Activated CD4-positive, alpha-beta T cell treated with anti-CD3 and anti-CD28 coated beads for 36 hours (primary cell): ENCODE measurements around the gene MMUT. TPM values are rescaled to one million over a fixed set of nuclear protein-coding genes. Genes with fewer than 3 reads are reported as not detected.
"Not testable (repeated sequence)": the region's sequence is repeated elsewhere in the genome, so short reads cannot be mapped to it uniquely, and the experiment has no call there.

Experiments
- ATAC-seq: fragments of 200-7000 bp; cut with Tn5 transposase; one replicate; pipeline ENCODE4 v1.10.0; 2021; ENCODE audit warnings: mild to moderate bottlenecking, moderate library complexity
- CTCF ChIA-PET: fragments of 350-600 bp; sonication (Branson Sonifier 250); formaldehyde crosslinking; loops from one replicate; lab custom pipeline; 2021; ENCODE audit warnings: antibody characterized with exemption; lab: Charles Lee
- POLR2A ChIA-PET: fragments of 350-600 bp; sonication (Branson Sonifier 250); formaldehyde crosslinking; loops from one replicate; lab custom pipeline; 2021; ENCODE audit warnings: antibody characterized with exemption, inconsistent platforms; lab: Charles Lee
- DNase-seq: peaks from one replicate; pipeline ENCODE4 v3.0.0-alpha.2; 2020
- H3K27ac Mint-ChIP-seq: one replicate; pipeline ENCODE4 v1.8.0; 2021; ENCODE audit warnings: mixed read lengths
- H3K27me3 Mint-ChIP-seq: one replicate; pipeline ENCODE4 v1.8.0; 2021; ENCODE audit warnings: mixed read lengths
- H3K36me3 Mint-ChIP-seq: one replicate; pipeline ENCODE4 v1.8.0; 2021; ENCODE audit warnings: low read depth, mixed read lengths
- H3K4me1 Mint-ChIP-seq: one replicate; pipeline ENCODE4 v1.8.0; 2021; ENCODE audit warnings: mixed read lengths
- H3K4me3 Mint-ChIP-seq: one replicate; pipeline ENCODE4 v1.8.0; 2021; ENCODE audit warnings: mild to moderate bottlenecking, moderate library complexity, mixed read lengths
- H3K9me3 Mint-ChIP-seq: one replicate; pipeline ENCODE4 v1.8.0; 2021; ENCODE audit warnings: low read depth, mixed read lengths
- intact Hi-C, 2 experiments: fragments of 100-400 bp; cut with DNase I in 1 of 2; cut with micrococcal nuclease in 1 of 2; formaldehyde crosslinking; loops; one replicate each; pipeline versions ENCODE4 v1.14.2 to v1.15.1; 2022 to 2024; cut with DNase I, micrococcal nuclease
- total RNA-seq, 2 experiments: library from RNA; stranded (reverse); gene quantifications; one replicate each; pipeline ENCODE4 v1.2.3, GENCODE V29; 2021

MMUT gene
- total RNA-seq, 2 experiments from 2014 or later = 10.5 to 14.8 TPM

DNA sequence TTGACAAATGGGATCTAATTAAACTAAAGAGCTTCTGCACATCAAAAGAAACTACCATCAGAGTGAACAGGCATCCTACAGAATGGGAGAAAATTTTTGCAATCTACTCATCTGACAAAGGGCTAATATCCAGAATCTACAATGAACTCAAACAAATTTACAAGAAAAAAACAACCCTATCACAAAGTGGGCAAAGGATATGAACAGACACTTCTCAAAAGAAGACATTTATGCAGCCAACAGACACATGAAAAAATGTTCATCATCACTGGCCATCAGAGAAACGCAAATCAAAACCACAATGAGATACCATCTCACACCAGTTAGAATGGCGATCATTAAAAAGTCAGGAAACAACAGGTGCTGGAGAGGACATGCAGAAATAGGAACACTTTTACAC is 13.5 kb upstream of the MMUT start:
- DNase-seq, ATAC-seq, H3K27ac Mint-ChIP-seq, intact Hi-C loops, H3K4me3 Mint-ChIP-seq, POLR2A ChIA-PET, H3K9me3 Mint-ChIP-seq, H3K27me3 Mint-ChIP-seq, H3K4me1 Mint-ChIP-seq: not testable (repeated sequence)
- H3K36me3 Mint-ChIP-seq = peaks cover 58% of the 10 kb centered on the region
- CTCF ChIA-PET = interaction anchor here (0.6 kb wide), 1 partner anchor 730 kb away, joined by 3 read pairs; no protein-coding TSS in a partner anchor

DNA sequence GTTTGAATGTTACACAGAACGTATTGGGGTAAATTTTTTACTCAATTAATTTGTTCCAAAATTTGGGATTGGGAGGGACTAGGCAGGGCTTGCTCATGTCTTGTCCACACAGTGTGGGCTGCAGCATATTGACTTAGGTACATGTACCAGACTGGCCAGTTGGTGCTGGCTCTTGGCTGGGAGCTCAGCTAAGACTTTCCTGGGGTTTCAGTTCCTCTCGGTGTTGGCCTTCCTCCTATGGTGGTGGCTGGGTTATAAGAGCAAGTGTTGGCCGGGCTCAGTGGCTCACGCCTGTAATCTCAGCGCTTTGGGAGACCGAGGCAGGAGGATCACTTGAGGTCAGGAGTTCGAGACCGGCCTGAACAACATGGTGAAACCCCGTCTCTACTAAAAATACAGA is 5.0 kb upstream of the MMUT start:
- Mint-ChIP-seq H3K27me3 (no peaks in the 10 kb centered on the region), H3K4me1 (peaks cover 19% of the 10 kb centered on the region), H3K27ac (no peak overlapping the region), H3K9me3 (no peaks in the 10 kb centered on the region), H3K36me3 (peaks cover 23% of the 10 kb centered on the region), H3K4me3 (no peak overlapping the region)
- ChIA-PET POLR2A (no interaction called here), CTCF (no interaction called here)
- DNase-seq (no peak), ATAC-seq (no peak)
- intact Hi-C loops = no loop called here

DNA sequence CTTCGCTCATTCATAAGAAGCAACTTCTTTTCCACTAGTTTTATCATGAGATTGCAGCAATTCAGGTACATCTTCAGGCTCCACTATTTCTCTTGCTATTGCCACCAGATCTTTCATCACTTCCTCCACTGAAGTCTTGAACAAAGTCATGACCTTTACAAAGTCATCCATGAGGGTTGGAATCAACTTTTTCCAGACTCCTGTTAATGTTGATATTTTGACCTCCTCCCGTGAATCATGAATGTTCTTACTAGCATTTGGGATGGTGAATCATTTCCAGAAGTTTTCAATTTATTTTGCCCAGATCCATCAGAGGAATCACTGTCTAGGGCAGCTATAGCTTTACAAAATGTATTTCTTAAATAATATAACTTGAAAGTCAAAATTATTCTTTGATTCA is 1.6 kb upstream of the MMUT start:
- Mint-ChIP-seq H3K4me3 (peak overlapping the region; percentile 97), H3K36me3 (peaks cover 10% of the 10 kb centered on the region), H3K27ac (peak overlapping the region; percentile 61), H3K4me1 (peaks cover 31% of the 10 kb centered on the region), H3K9me3 (no peaks in the 10 kb centered on the region), H3K27me3 (no peaks in the 10 kb centered on the region)
- POLR2A ChIA-PET = no interaction called here
- intact Hi-C loops = no loop called here
- CTCF ChIA-PET = interaction anchor here (1.5 kb wide), 1 partner anchor 10 kb away, joined by 3 read pairs; no protein-coding TSS in a partner anchor
- DNase-seq (no peak), ATAC-seq (no peak)

DNA sequence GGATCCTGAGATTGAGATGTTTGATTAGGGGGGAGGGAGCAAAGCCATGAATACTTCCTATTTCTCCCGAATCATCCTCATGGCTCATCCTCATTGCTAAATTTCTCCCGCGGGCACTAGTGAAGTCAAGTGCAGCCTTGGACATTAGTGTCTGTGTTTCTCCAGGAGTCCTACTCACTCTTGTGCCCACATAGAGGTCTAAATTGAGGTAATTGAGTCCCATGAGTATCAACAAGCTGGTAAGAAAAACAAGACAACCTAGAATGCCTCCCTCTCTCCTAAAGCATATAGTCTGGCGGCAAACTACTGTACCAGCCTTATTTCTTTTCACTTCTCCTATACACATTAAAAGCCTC is 537 bp upstream of the MMUT start:
- intact Hi-C loops = loop anchor here in 1 of 2 experiments (2.0 kb wide), 2 partner anchors 87 to 1987 kb away; partner anchors contain the start of genes C6orf141 and CD2AP
- peaks cover 34% of the 10 kb centered on the region for H3K4me1 Mint-ChIP-seq
- H3K36me3 Mint-ChIP-seq = peaks cover 13% of the 10 kb centered on the region
- peak overlapping the region; percentile 97 for H3K4me3 Mint-ChIP-seq
- CTCF ChIA-PET = no interaction called here
- H3K27me3 Mint-ChIP-seq = no peaks in the 10 kb centered on the region
- peak overlapping the region; percentile 96 for H3K27ac Mint-ChIP-seq
- DNase-seq (no peak), ATAC-seq (peak; percentile 11)
- H3K9me3 Mint-ChIP-seq = no peaks in the 10 kb centered on the region
- POLR2A ChIA-PET = interaction anchor here (0.5 kb wide), 1 partner anchor 89 kb away, joined by 4 read pairs; no protein-coding TSS in a partner anchor

DNA sequence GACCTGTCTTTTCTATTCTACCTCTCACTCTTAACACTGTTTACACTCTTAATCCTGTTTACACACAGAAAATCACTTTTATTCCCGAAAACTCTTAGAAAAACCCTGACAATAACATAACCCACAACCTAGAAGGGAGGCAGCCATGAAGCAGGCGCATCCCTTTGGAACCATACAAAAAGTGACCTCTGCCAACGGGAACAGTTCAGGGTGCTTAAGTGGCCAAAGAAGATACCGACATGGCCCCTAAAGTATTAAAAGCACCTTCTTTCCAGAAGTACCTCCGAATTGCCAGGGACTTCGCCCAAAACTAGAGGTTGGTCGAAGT is 490 bp downstream of the MMUT start:
- no peak for DNase-seq
- peak; percentile 4 for ATAC-seq
- H3K27me3 Mint-ChIP-seq = no peaks in the 10 kb centered on the region
- peaks cover 13% of the 10 kb centered on the region for H3K36me3 Mint-ChIP-seq
- peaks cover 34% of the 10 kb centered on the region for H3K4me1 Mint-ChIP-seq
- intact Hi-C loops = loop anchor here in 1 of 2 experiments (2.0 kb wide), 2 partner anchors 88 to 1986 kb away; partner anchors contain the start of genes C6orf141 and CD2AP
- peak overlapping the region; percentile 96 for H3K27ac Mint-ChIP-seq
- no peaks in the 10 kb centered on the region for H3K9me3 Mint-ChIP-seq
- ChIA-PET POLR2A (no interaction called here), CTCF (interaction anchor here (1.0 kb wide), 1 partner anchor 9 kb away, joined by 3 read pairs; no protein-coding TSS in a partner anchor)
- H3K4me3 Mint-ChIP-seq = peak overlapping the region; percentile 97

DNA sequence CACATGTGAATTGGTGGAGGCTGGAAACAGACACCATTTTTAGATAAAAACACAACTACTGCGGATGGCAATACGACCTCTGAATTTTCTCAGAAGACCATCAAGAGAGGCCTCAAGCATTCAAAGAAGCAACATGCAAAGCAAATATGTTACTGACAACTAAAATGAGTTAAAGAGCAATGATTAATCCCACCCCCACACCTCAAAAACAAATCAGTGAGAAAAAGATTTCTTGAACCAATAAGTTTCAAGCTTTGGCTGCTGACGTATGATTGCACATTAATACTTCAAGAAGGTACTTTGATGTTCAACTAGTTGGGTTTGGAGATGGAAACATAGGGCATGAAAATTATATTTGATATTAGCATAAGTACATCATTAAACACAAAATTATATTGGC is 982 bp downstream of the MMUT start:
- Mint-ChIP-seq H3K9me3 (no peaks in the 10 kb centered on the region), H3K4me3 (peak overlapping the region; percentile 97), H3K27me3 (no peaks in the 10 kb centered on the region), H3K36me3 (peaks cover 13% of the 10 kb centered on the region), H3K4me1 (peaks cover 34% of the 10 kb centered on the region), H3K27ac (peak overlapping the region; percentile 96)
- intact Hi-C loops = loop anchor here in 1 of 2 experiments (2.0 kb wide), 2 partner anchors 89 to 1985 kb away; partner anchors contain the start of genes C6orf141 and CD2AP
- ATAC-seq (no peak), DNase-seq (no peak)
- POLR2A ChIA-PET = no interaction called here
- CTCF ChIA-PET = interaction anchor here (1.0 kb wide), 1 partner anchor 9 kb away, joined by 3 read pairs; no protein-coding TSS in a partner anchor

DNA sequence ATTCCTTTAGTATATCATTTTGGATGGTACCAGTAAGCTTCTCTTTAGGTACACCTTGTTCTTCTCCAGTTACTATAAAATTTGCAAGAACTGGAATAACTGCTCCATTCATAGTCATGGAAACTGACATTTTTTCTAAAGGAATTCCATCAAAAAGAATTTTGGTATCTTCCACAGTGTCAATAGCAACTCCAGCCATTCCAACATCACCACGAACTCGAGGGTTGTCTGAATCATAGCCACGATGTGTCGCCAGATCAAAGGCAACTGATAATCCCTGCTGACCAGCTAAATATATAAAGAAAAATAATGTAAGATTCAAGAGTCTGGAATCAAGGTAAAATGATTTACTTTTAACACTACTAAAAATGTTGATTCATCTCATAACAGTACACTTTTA is 5.3 kb downstream of the MMUT start:
- peaks cover 16% of the 10 kb centered on the region for H3K36me3 Mint-ChIP-seq
- ATAC-seq (no peak), DNase-seq (no peak)
- no peaks in the 10 kb centered on the region for H3K27me3 Mint-ChIP-seq
- ChIA-PET POLR2A (no interaction called here), CTCF (no interaction called here)
- H3K27ac Mint-ChIP-seq = no peak overlapping the region
- peaks cover 21% of the 10 kb centered on the region for H3K4me1 Mint-ChIP-seq
- intact Hi-C loops = no loop called here
- no peak overlapping the region for H3K4me3 Mint-ChIP-seq
- no peaks in the 10 kb centered on the region for H3K9me3 Mint-ChIP-seq

DNA sequence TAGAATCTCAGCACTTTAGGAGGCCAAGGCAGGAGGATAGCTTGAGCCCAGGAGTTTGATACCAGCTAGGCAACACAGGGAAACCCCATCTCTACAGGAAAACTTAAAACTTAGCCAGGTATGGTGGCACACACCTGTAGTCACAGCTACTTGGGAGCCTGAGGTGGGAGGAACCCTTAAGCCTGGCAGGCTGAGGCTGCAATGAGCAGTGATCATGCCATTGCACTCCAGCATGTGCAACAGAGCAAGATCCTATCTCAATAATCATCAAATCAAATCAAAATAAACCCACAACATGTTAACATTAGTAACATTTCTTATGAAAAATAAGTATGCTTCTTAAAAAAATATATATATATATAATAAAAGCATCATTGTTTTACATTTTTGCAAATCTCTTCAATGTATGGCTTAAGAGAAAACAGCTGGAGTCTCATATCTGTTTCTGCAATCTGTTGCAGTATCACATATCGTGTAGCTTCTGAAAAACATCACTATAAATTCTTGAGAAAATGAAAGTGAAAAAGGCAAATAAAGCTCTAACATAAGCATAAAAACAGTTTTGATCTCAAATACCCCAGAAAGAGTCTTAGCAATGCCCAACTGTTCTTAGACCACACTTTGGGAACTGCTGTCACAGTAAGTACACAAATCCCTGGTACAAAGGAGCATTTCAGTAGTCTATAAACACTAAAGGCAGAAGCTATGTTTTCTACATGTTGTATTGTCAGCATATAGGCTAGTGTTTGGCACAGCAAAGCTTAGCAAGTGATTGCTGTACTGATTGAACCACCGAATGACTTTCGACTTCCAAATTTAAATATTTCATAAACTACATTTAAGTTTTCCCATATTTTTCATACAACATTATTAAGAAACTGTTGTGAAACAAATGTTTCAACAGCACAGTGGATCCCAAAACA is 8.0 kb downstream of the MMUT start:
- intact Hi-C loops = no loop called here
- H3K4me1 Mint-ChIP-seq = peaks cover 9% of the 10 kb centered on the region
- H3K27ac Mint-ChIP-seq = no peak overlapping the region
- no peaks in the 10 kb centered on the region for H3K9me3 Mint-ChIP-seq
- no peak for DNase-seq
- ATAC-seq = no peak
- peaks cover 24% of the 10 kb centered on the region for H3K36me3 Mint-ChIP-seq
- ChIA-PET POLR2A (no interaction called here), CTCF (interaction anchor here (0.9 to 1.2 kb wide), 3 partner anchors 9 to 29 kb away, joined by 3 read pairs; no protein-coding TSS in a partner anchor)
- no peaks in the 10 kb centered on the region for H3K27me3 Mint-ChIP-seq
- H3K4me3 Mint-ChIP-seq = no peak overlapping the region

DNA sequence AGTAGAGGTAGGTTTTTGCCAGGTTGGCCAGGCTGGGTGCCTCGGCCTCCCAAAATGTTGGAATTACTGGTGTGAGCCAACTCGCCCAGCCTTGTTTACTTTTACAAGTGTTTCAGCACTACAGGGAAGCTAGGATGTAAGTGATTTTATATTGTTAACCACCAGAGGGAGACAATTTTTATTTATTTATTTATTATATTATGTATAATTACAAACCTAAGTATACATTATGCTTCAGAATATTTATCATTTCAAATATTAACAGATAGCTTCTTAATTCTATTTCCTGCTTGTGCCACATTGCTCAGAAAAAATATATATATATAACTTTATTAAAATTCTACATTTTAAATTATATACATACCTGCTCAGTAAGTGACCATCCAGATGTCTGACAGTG is 9.8 kb downstream of the MMUT start:
- CTCF ChIA-PET = interaction anchor here (0.8 to 1.3 kb wide), 3 partner anchors 9 to 18 kb away, joined by 3 read pairs; no protein-coding TSS in a partner anchor
- peaks cover 22% of the 10 kb centered on the region for H3K36me3 Mint-ChIP-seq
- H3K4me1 Mint-ChIP-seq = peaks cover 6% of the 10 kb centered on the region
- POLR2A ChIA-PET = no interaction called here
- no peaks in the 10 kb centered on the region for H3K27me3 Mint-ChIP-seq
- intact Hi-C loops = no loop called here
- H3K9me3 Mint-ChIP-seq = no peaks in the 10 kb centered on the region
- H3K4me3 Mint-ChIP-seq = no peak overlapping the region
- DNase-seq (no peak), ATAC-seq (no peak)
- no peak overlapping the region for H3K27ac Mint-ChIP-seq

DNA sequence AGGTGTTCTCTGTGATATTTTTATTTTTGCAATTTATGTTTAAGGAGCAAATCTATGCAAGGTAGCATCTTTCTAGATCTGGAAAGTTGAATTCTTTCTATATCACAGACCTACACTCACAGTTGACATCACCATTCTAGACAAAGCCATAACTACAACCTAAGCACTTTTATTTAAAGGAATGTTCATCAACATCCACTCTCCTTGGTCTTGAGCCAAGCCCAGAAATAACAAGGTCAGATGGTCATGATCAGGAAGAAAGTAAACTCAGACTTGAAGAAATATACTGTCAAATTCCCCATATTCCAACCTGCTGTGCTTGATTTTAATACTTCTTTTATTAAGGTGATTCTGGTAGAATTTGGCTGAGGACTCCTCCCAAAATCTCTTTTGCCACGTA is 32.2 kb downstream of the MMUT start:
- ChIA-PET POLR2A (no interaction called here), CTCF (interaction anchor here (0.9 kb wide), 1 partner anchor 19 kb away, joined by 3 read pairs; no protein-coding TSS in a partner anchor)
- Mint-ChIP-seq H3K9me3 (no peaks in the 10 kb centered on the region), H3K27ac (no peak overlapping the region), H3K4me3 (no peak overlapping the region), H3K36me3 (peaks cover 31% of the 10 kb centered on the region), H3K27me3 (no peaks in the 10 kb centered on the region), H3K4me1 (no peaks in the 10 kb centered on the region)
- intact Hi-C loops = no loop called here
- DNase-seq = no peak
- ATAC-seq = no peak

DNA sequence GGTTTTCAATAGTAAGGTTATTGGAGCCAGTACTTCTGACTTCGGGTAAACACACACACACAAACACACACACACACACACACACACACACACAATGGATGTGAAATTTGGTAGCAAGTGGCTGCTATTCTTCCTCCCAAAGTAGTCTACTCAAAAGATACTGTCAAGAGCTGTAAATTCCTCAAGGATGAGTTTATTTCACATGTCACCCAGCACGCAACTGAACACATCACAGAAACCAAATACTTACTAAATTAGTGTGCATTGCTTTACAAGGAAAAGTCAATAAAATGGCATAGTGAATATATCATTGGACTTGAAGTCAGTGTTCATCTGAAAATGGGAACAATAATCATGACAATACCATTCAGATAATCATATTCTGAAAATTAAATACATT is 32.9 kb downstream of the MMUT start:
- peaks cover 25% of the 10 kb centered on the region for H3K36me3 Mint-ChIP-seq
- H3K27ac Mint-ChIP-seq = no peak overlapping the region
- H3K4me3 Mint-ChIP-seq = no peak overlapping the region
- ChIA-PET CTCF (interaction anchor here (0.7 kb wide), 1 partner anchor 20 kb away, joined by 3 read pairs; no protein-coding TSS in a partner anchor), POLR2A (no interaction called here)
- no peaks in the 10 kb centered on the region for H3K4me1 Mint-ChIP-seq
- ATAC-seq (no peak), DNase-seq (no peak)
- H3K9me3 Mint-ChIP-seq = no peaks in the 10 kb centered on the region
- no peaks in the 10 kb centered on the region for H3K27me3 Mint-ChIP-seq
- intact Hi-C loops = no loop called here
